Measurements from ENCODE around the gene PDZD2. TPM values are rescaled to one million over a fixed set of nuclear protein-coding genes. Genes with fewer than 3 reads are reported as not detected.

PDZD2 gene
- total RNA-seq, 1 donor from 2014 or later, result 4.3 TPM

DNA sequence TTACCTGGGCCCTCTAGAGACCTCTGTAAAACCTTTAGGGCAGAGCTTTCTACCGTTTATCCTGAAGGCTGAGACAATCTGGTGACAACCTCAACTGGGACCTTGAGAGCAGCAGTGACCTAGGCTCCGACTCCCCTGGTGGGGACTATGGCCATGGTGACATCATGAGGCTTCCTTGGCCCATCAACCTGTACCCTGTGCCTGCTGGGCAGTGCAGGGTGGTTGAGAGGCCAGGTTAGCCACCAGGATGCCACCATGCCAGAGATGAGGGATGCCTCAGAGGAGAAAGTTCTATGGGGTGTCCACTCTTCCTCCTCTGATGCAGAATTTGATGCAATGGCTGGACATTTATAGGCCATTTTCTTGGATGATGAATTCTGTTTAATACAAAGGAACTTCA is 194.8 kb downstream of the PDZD2 start:
- H3K27ac Mint-ChIP-seq, result no peak overlapping the region
- H3K4me3 Mint-ChIP-seq, result no peak overlapping the region
- H3K36me3 Mint-ChIP-seq, result peaks cover 3% of the 10 kb centered on the region

DNA sequence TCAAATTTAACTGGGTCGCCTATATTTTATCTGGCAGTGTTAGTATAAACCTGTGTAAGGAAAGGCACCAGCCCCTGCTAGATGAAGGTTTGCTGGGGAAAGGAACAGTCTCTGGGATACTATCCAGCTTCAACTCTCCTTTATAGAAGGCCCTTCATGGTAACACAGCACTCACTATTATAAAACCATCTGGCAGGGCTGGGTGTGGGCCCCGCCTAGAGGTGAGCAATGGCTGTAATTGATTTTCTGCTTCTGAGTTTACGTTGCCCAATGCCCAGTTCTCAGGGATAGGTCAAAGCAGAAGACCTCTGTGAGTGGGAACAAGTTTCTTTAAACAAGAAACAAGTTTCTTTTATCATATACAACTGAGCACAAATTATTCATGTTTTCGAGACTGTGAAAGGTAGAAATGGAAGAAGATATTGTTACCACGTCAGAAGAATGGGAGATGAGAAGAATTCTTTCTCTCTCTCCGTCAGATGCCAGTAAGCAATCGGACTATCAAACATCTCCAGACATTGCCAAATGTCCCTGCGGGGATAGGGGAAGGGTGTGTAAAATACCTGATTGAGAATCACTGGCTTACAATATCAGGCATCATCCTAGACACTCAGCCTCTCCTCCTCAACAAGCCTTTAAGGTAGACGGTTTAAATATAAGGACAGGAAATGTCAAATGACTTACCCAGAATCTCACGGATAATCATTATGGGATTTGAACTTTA is 205.9 kb downstream of the PDZD2 start:
- no peak overlapping the region for H3K27ac Mint-ChIP-seq
- DNase-seq (ENCODE audit: extremely low spot score, unreplicated experiment), result no peak
- H3K4me3 Mint-ChIP-seq, result no peak overlapping the region
- no peaks in the 10 kb centered on the region for H3K9me3 Mint-ChIP-seq
- H3K4me1 Mint-ChIP-seq (ENCODE audit: unreplicated experiment), result no peaks in the 10 kb centered on the region
- TF ChIP-seq, protein P1, sequence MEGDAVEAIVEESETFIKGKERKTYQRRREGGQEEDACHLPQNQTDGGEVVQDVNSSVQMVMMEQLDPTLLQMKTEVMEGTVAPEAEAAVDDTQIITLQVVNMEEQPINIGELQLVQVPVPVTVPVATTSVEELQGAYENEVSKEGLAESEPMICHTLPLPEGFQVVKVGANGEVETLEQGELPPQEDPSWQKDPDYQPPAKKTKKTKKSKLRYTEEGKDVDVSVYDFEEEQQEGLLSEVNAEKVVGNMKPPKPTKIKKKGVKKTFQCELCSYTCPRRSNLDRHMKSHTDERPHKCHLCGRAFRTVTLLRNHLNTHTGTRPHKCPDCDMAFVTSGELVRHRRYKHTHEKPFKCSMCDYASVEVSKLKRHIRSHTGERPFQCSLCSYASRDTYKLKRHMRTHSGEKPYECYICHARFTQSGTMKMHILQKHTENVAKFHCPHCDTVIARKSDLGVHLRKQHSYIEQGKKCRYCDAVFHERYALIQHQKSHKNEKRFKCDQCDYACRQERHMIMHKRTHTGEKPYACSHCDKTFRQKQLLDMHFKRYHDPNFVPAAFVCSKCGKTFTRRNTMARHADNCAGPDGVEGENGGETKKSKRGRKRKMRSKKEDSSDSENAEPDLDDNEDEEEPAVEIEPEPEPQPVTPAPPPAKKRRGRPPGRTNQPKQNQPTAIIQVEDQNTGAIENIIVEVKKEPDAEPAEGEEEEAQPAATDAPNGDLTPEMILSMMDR (conservative IDR thresholded peaks at IDR 0.05), result no peak
- no peaks in the 10 kb centered on the region for H3K36me3 Mint-ChIP-seq
- no peaks in the 10 kb centered on the region for H3K27me3 Mint-ChIP-seq

More for the DNA sequence above, 194.8 kb downstream of the PDZD2 start:
- no peaks in the 10 kb centered on the region for H3K4me1 Mint-ChIP-seq (ENCODE audit: unreplicated experiment)
- TF ChIP-seq, protein P1 (conservative IDR thresholded peaks at IDR 0.05), result no peak
- DNase-seq (ENCODE audit: extremely low spot score, unreplicated experiment), result no peak
- peaks cover 6% of the 10 kb centered on the region for H3K9me3 Mint-ChIP-seq
- H3K27me3 Mint-ChIP-seq, result no peaks in the 10 kb centered on the region

DNA sequence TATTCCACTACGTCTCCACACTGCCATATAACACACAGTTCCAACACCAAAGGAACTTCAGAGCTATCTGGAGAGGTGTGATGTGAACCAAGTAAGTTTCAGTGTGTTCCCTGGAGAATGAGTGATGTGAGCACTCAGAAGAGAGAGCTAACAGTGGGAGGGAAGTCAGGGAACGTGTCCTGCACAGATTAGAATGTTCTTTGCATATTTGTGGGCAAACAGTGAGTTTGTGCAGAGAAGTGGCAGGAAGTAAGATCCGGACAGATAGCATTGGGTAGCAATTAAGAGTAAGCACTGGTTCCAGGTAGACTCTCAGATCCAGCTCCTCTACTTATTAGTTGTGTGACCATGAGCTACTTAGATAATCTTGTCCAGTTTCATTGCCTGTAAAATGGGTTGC is 206.4 kb downstream of the PDZD2 start:
- Mint-ChIP-seq H3K27me3 (no peaks in the 10 kb centered on the region), H3K4me3 (no peak overlapping the region), H3K4me1 (ENCODE audit: unreplicated experiment) (no peaks in the 10 kb centered on the region), H3K9me3 (no peaks in the 10 kb centered on the region), H3K36me3 (no peaks in the 10 kb centered on the region), H3K27ac (no peak overlapping the region)
- no peak for DNase-seq (ENCODE audit: extremely low spot score, unreplicated experiment)
- TF ChIP-seq, protein P1 (conservative IDR thresholded peaks at IDR 0.05), result no peak

DNA sequence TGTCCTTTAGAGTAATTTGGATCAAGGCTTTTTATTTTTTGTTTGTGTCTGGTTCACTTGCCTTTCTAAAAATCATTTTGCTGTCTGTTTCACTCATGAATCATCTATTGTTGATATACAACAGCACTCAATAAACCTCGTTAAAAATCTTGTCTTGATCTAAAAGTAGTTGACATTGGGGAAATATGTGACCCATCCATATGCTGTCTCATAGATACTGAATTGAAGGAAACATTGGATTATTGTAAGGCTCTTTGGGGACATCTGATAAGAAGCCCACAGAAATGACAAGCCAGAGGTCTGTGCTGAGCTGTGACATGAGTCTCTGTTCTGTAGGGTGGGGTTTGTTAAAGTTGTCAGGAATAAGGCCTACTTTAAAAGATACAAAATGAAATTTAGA is 208.0 kb downstream of the PDZD2 start:
- H3K36me3 Mint-ChIP-seq, result no peaks in the 10 kb centered on the region
- no peak for DNase-seq (ENCODE audit: extremely low spot score, unreplicated experiment)
- no peak overlapping the region for H3K27ac Mint-ChIP-seq
- no peak overlapping the region for H3K4me3 Mint-ChIP-seq
- H3K4me1 Mint-ChIP-seq (ENCODE audit: unreplicated experiment), result peaks cover 7% of the 10 kb centered on the region
- peaks cover 4% of the 10 kb centered on the region for H3K27me3 Mint-ChIP-seq
- TF ChIP-seq, protein P1 (conservative IDR thresholded peaks at IDR 0.05), result no peak
- no peaks in the 10 kb centered on the region for H3K9me3 Mint-ChIP-seq

DNA sequence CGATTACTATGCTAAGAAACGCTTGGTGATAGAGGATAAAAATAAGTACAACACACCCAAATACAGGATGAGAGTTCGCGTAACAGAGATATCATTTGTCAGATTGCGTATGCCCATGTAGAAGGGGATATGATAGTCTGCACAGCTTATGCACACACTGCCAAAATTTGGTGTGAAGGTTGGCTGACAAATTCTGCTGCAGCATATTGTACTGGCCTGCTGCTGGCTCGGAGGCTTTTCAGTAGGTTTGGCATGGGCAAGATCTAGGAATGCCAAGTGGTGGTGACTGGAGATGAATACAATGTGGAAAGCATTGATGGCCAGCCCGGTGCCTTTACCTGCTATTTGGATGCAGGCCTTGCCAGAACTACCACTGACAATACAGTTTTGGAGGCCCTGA is 208.4 kb downstream of the PDZD2 start:
- H3K4me3 Mint-ChIP-seq, result no peak overlapping the region
- DNase-seq (ENCODE audit: extremely low spot score, unreplicated experiment), result no peak
- H3K4me1 Mint-ChIP-seq (ENCODE audit: unreplicated experiment), result peaks cover 7% of the 10 kb centered on the region
- TF ChIP-seq, protein P1 (conservative IDR thresholded peaks at IDR 0.05), result no peak
- no peak overlapping the region for H3K27ac Mint-ChIP-seq
- no peaks in the 10 kb centered on the region for H3K36me3 Mint-ChIP-seq
- no peaks in the 10 kb centered on the region for H3K9me3 Mint-ChIP-seq
- peaks cover 4% of the 10 kb centered on the region for H3K27me3 Mint-ChIP-seq
